HG02588 (cell line): ENCODE measurements around the gene FBXO48.
"Not testable (repeated sequence)": the region's sequence is repeated elsewhere in the genome, so short reads cannot be mapped to it uniquely, and the experiment has no call there.

ENCODE experiments used
- ATAC-seq: cut with Tn5 transposase; IDR thresholded peaks from one replicate; pipeline ENCODE4 v1.9.1; 2021; ENCODE audit warnings: mild to moderate bottlenecking, moderate library complexity; ENCODE audit not compliant: unreplicated experiment

FBXO48 gene

DNA sequence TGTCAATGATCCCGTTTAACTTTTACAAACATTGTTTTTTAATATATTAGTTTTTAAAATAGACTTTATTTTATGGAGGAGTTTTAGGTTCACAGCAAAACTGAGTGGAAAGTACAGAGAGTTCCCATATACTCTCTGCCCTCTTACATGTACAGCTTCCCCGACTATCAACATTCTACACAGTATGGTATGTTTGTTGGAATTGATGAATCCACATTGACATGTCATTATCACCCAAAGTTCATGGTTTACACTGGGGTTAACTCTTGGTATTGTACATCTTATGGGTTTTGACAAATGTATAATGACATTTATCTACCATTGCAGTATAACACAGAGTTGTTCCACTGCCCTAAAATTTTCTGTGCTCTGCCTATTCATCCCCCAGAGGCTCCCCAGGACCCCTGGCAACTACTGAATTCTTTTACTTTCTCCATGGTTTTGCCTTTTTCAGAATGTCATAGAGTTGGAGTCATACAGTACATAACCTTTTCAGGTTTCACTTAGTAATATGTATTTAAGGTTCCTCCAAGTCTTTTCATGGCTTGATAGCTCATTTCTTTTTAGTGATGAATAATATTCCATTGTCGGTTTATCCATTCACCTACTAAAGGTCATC, 5.8 kb upstream of the FBXO48 start:
- no peak for ATAC-seq

DNA sequence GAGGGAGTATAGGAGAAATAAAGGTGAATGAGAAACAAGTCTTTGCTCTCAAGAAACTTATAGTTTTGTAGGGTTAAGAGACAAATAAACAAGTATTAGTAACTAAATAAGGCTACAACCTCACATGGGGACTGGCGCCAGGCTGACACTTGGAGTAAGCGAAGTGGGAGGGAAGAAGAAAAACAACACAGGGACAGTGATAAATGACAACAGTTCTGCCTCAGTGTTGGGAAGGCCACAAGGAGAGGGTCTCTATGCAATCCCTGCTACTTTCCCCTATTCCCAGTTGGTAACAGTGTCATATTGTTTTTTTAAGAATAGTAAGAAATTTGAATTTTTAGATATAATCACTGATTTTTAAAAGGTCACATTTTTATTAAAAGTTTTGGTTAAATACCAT, 4.3 kb upstream of the FBXO48 start:
- no peak for ATAC-seq

DNA sequence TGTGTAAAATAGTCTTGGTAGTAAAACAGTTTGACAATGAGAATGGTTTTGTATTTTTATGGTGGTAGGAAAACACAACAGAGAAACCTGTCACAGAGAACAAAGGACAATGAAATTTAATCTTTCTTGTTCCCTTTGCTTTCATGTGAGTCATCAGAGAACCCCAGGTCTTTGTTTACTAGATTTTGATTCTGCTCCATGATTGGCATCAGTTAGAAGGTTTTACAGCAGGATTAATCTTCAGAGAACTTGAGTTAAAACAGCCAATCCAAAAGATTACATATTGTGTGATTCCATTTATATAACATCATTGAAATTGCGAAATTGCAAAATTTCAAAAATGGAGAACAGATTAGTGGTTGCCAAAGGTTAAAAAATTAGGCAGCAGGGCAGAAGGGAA, 2.8 kb upstream of the FBXO48 start:
- ATAC-seq: no peak

DNA sequence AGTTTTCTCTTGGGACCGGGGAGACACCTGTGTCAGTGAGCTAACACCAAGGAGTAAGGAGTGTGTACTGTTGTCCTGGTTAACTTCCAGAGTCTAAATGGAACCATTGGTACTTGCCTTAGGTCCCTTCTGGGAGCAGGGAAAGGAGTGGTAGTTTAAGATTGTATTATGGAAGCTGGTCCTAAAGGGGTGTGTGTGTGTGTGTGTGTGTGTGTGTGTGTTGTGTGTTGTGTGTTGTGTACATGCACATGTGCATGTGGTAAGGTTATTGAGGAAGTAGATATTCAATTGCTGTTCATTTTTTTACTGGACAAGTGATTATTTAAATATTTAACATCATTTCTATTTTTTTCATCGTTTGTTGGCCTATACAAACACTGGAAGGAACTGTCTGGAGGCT, 1.7 kb upstream of the FBXO48 start:
- no peak for ATAC-seq

DNA sequence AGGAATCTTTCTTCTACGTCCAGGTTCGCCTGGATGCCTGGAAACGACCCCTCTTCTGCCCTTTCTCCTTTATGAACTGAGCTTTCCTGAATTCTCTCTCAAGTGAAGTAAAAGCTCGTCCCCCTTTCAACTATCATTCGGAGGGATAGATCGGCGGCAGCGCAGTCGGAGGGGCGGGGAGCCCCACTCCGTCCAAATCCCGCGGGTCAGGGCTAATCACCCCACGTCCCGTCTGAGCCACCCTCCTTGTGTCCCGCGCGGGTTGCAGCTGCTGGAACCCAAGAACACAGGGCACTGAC, 367 bp downstream of the FBXO48 start:
- peak; percentile 28 for ATAC-seq

DNA sequence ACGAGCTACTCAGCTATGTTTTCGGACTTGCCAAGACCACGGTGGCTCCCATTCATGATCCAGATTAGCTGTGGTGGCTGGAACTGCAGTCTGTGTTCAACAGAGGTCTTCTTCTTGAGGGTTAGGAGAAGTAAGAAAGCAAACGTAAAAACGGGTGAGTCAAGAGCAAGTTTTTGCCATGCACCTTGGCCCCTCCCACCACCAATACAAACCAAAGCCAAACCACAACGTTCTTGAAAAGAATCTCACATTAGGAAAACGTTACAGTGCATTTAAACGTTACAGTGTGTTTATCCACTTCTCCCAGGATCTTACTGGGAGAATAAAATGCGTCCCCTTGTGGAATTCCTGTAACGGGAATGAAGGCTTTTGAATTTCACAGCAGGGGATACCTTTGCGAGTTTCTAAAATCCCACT, 725 bp downstream of the FBXO48 start:
- ATAC-seq: no peak

DNA sequence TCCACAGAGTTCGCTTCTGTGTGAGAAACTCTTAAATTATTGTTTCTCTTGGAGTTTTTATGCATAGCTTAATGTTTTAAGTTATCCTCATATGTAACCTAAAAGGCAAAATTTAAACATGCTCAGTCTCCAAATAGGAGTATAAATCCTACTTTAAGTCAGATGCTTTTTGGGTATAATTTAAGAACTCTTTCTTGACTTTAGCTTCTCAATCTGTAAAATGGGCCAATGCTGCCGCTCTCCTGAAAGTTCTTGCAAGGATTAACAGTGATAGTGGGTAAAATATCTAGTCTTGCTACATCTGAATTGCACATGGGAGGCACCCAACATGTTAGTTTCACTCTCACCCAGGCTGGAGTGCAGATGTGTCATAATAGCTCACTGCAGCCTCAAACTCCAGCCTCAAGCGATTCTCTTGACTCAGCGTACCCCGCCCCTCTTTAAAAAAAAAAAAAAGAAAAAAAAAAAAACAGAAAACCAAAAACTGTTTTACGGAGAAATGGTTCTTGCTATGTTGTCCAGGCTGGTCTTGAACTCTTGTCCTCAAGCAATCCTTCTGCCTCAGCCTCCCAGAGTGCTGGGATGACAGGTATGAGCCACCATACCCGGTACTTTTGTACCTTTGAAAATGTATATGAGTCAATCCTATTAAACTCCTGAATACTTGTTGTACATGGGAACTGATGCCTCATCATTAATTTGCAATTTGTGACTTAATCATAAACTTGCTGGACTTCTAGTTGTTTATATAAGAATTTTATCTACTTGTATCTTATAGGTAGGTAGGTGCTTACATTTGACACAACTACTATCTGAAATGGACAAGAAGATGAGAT, 1.8 kb downstream of the FBXO48 start:
- ATAC-seq: no peak

DNA sequence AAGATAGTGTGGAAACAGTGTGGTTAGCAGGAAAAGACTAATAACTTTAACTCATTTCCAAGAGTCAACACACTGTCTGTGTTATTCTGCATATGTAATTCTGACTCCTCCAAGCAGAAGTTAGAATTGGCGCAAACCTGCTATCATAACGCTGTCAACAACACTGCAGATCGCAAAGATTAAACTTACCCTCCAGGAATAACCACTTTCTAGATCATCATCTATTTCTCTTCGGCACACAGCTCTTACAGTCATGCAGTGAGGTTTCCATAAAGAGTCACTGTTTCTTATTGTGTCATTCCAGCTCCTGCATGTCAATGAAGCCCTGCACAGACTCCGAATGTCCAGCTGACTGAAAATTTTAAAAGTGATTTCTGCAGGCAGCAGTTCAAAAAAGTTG, 2.4 kb downstream of the FBXO48 start:
- ATAC-seq: no peak

DNA sequence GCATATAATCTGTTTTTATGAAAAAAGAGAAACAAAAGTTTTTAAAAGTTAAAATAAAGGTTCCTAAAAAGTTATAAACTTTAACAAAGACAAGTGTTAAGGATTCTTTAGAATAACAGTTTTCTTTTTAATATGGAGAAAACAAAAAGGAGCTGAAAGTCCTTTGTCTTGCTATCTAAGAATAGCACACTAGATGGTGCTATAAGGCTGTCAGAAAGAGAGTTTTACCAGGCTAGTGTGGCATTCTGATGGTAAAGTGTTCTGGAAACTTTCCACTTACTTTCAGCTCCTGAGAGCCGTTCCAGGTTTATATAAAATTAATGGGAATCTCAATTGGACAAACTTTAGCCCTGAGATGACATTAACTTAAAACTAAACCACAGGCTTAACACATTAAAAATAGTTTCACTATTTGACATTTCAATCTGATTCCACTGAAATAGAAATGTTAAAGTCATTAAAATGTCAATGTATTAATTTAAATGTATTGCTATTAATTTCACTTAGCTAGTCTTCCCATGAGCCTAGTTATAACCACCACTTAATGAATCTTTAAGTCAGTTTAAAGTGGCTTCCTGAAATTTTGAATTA, 3.7 kb downstream of the FBXO48 start:
- ATAC-seq: no peak

DNA sequence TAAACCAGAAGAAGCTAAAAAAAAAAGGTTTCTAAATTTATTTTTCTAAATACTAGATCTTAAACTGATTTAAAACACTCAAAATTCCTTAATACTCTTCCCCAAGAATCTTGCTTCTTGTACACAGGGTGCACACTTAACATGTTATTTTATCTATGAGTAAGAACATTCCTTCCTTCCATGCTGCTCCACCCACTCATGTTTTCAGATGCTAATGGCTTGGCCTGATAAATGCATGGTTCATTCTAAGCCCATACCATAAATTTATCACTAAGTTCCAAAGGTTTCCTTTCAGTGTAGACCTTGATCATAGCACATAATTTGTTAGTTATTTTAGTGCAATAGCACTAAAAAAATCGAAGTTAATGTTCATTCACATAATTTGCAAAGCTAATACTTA, 8.1 kb downstream of the FBXO48 start:
- no peak for ATAC-seq

DNA sequence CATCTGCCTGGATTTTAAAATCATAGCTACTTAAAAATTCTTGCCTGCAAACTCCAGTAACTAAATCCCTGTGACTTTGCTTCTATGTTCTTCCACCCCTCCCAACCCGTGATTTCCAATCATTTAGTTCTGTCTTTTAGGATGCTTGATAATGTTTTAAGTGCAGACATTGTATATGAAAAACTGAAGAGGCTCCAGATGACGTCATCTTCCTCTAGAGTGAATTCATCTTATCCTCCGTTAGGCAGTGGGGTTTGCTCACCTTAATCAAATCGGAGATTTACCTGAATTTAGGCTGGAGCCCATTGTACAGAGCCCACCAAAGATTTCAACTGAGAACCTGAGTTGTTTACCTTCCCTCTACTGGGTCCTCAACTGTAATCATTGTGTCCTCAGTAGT, 10.9 kb downstream of the FBXO48 start:
- no peak for ATAC-seq

DNA sequence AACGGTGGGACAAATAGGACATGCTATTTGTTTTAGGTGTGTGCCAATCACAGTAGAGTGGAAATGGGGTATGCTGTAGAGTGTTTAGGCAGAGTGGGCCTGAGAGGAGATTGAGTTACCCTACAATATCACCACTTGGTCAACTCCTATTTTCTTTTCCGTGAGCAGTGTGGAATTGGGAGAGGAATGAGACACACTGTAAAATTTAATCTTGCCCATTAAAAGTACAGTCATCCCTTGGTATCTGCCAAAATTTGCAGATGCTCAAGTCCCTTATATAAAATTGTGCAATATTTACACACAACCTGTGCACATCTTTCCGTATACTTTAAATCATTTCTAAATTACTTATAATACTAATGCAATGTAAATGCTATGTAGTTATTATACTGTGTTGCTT, 12.4 kb downstream of the FBXO48 start:
- ATAC-seq: no peak

DNA sequence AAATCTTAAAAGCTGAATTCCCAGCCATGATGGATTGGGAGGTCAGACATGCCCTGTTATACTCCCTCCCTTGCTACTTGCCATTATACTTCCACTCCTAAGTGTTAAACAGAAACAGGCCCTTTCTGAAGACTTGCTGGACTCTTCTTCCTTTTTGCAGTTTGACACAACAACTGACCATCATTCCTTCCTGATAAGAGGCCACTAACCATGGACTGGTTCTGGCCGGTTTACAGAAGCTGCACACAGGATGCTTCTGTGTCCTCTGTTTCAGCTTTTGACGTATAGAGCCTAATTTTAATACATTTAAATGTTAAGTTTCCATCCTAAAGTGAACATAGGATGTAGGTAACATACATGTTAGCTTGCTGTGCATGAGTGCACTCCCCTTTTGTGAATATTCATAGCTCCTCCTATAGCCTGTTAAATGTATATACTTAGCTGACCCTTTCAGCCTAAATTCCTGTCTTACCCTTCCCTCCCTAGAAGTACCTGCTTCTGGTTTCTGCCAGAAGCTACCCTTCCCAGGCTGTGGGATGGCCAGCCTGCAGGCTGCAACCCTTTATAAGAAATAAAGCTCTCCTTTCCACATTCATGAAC, 13.2 kb downstream of the FBXO48 start:
- ATAC-seq: no peak

DNA sequence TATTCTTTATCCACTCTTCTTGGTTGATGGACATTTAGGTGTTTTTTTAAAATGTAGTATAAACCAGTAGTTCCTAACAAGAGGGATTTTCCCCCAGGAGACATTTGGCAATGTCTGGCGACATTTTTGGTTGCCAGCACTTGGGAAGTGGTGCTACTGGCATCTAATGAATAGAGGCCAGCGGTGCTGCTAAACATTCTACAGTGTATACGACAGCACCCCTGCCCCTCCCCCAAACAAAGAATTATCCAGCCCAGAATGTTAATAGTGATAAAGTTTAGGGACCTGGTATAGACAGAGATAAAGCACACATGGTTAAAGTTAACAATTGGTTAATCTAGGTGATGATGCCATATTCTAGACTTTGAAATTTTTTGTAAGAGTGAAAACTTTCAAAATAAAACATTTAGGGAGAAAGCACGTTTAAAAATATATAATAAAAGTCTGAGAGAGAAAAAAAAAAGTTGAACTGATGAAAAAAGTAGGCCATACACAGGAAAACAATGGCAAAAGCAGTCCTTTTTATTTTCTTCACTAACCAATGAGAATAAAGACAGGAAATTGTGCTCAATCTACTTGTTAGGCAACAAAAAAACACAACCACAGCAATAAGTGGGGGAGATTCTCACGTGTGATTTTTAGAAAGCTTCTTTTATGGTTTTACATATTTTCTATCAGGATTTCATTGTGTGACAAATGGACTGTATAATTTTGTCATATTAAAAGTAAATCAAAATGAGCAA, 14.8 kb downstream of the FBXO48 start:
- ATAC-seq: no peak

DNA sequence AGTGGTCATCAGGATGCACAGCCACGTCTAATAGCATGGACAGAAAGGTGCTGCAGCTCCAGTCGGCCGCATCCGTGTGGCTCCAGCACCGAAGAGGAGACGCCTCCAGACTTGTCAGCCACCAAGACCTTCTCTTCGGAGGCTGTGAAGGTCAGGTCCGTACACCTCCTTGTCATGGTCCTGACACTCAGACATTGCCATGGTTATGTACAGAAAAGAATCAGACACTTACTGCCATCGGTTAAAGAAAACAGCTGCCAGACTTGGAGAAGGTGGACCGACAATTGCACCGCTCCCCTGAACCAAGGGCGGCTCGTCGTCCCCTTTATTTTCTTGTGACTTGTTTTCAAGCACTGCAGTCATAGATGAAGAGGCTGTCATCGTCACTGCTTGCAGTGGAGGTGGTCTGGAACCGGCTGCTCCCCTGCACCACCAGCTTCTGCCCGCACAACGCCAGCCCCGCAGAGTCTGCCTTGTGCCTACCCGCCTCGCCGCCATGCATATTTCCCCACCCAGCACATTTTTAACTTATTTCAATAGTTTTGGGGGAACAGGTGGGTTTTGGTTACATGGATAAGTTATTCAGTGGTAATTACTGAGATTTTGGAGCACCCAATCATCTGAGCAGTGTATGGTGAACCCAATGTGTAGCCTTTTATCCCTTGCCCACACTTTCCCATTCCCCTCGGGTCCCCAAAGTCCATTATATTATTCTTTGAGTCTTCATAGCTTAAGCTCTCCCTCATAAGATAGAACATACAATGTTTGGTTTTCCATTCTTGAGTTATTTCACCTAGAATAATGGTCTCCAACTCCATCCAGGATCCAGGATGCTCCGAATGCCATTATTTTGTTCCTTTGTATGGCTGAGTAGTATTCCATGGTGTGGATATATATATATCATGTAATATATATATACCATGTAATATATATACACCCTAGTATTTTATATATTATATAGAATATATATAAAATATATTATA, 18.1 kb downstream of the FBXO48 start:
- ATAC-seq: no peak

DNA sequence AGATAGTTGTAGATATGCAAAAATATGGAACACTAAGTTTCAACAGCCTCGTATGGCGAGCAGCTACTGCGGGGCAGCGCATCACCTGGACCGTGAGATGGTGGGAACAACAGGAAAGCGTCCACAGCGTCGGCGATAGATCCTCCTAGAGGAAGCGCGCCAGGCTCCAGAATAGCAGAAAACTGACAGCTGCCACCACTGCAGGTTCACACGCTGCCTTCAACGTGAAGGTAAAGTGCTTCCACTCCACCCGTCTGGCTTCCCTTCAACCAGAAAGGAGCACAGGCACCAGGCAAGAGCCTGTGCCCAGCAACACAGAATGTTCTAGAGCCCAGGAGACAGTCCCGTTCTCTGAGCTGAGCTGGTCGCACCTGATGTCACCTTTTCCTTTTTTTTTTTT, 20.0 kb downstream of the FBXO48 start:
- no peak for ATAC-seq

DNA sequence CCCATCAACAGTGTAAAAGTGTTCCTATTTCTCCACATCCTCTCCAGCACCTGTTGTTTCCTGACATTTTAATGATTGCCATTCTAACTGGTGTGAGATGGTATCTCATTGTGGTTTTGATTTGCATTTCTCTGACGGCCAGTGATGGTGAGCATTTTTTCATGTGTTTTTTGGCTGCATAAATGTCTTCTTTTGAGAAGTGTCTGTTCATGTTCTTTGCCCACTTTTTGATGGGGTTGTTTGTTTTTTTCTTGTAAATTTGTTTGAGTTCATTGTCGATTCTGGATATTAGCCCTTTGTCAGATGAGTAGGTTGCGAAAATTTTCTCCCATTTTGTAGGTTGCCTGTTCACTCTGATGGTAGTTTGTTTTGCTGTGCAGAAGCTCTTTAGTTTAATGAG, 20.7 kb downstream of the FBXO48 start:
- not testable (repeated sequence) for ATAC-seq

DNA sequence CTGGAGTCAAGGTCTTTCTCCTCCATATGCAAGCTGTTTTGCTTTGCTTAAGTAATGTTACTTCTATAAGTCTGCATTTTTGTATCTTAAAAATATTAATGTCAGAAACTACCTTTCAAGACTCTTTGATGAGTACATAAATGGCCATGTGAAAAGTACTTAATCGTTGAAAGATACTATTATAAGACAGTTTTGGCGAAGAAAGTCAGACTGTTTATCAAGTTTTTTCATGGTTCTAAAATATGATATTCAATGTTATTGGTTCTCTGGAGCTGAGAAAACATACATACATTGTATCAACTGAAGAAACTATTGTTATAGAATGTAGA, 25.1 kb downstream of the FBXO48 start:
- no peak for ATAC-seq

DNA sequence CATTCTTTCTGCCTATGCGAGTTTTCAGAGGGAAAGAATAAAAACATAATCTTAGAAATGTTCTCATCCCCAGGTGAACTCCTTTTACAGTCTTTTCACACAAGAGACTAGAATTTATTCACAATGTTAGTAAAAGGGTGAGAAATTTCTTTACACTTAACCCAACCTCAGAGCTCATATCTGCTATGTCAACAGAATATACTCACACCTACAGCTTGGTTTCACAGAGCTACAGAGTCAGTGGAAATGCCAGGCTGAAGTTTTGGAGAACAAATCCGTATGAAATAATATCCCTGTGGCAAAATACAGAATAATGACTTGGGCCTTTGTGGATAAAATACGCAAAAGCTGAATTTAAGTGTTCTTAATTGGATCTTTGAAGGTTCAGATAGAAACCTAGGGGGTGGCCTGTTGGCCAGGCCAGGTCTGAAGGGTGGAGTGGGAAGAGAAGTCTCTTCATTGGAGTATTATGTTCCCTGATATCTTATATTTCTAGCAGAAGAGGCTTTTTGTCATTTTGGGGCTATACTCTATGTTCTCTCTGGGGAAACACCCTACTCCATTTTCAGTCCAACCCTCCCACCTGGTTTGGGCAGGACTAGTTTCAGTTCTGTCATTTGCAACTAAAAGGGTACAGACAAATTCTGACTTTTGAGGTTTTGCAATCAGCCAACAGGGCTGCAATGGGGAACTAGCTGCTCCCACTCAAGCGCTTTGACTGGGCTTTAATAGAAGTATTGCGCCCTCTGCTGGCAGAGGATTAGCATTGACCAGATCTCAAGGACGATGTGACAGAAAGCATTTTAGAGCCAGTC, 25.7 kb downstream of the FBXO48 start:
- peak; percentile 96 for ATAC-seq
